ENCODE measurements around the gene ABCC6.
"Not testable (repeated sequence)": the region's sequence is repeated elsewhere in the genome, so short reads cannot be mapped to it uniquely, and the experiment has no call there.

ABCC6 gene

DNA sequence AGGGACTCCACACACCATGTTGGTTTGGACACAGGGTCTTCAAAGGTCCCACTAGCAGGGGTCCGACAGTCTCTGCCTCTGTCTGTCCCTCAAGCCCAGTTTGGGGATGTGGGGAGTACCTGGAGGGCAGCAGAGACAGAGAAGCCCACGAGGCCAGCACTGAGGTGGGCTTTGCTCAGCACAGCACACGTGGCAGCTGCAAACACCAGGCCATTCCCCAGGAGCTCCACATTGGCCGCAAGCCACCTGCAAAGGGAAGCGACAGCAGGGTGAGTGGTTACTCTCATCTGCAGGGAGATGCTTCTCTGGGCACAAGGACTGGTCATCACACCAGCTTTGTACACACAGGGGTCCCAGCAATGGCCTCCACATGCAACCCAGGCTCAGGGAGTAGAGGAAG is 62.0 kb downstream of the ABCC6 start:
- no peak for DNase-seq (ENCODE audit: low spot score)

DNA sequence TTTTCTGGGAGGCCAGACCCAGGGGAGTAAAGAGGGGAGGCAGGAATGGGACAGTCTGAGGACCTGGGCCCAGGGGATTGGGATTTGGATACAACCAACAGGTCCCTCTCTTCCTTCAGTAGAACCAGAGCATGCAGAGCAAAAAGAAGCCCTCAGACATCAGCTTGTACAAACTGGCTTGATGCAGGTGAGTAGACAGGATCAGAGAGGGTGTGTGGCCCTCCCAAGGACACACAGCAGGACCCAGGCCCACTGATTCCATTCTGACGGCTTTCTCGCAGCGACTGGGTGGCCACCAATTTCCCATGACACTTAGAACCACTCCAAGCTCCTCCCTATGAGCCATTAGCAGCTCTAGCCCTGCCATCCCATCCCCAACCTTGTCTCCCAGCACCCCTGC is 63.6 kb downstream of the ABCC6 start:
- no peak for DNase-seq (ENCODE audit: low spot score)

DNA sequence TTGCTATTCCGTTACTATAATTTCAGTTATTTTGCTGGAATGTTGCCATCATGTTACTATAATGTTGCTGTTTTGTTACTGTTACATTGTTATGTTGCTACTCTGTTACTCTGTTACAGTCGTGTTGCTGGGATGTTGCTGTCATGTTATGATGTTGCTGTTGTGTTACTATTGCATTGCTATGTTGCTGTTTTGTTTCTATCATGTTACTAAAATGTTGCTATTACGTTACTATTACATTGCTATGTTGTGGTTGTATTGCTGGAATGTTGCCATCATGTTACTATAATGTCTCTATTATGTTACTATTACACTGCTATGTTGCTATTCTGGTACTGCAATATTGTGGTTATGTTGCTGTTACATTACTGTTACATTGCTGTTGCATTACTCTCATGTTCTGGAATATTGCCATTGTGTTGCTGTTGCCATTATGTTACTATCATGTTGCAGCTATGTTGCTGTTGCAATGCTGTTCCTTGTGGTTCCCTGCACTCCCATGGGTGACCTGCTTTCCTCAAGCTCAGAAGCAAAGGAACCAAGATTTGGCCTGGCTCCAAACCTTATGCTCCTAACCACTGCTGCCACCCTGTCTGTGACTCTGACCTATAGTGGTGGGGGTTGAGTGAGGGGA is 64.4 kb downstream of the ABCC6 start:
- DNase-seq (ENCODE audit: low spot score) = peak; percentile 22

DNA sequence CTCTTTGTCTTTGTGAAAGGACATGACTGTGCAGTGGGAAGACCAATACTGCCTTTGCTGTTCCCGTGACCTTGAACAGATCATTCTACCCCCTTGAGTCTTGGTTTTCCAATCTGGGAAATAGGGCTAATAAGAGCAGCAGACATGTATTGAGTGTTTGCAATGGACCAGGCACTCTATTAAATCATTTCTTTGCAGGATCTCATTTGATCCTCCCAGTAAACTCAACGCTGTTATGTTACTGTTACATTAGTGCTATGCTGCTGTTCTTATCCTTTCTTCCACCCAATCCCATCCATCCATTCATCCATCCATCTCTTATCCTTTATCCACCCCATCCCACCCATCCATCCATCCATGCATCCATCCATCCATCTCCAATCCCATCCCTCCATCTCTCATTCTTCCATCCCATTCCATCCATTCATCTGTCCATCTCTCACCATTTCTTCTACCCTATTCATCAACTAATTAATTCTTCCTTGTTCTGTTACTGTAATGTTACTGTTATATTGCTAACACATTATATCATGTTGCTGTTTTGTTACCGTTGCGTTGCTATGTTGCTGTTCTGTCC is 65.1 kb downstream of the ABCC6 start:
- no peak for DNase-seq (ENCODE audit: low spot score)

DNA sequence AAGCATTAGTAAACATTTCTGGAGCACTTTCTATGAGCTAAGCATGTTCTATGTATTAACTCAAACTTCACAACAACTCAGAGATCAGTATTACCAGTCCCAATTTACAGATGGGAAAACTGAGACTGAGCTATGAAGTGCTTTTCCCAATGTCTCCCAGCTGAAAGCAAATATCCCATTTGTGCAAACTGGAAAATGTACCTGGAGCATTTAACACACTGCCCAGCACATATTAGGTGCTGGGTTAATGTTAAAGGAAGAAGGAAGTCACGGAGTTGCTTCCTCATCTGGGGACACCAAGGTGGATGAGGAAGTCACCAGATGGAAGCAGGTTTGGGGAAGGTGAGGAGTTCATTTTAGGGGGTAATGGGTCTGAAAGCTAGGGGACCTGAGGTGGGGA is 66.1 kb downstream of the ABCC6 start:
- no peak for DNase-seq (ENCODE audit: low spot score)

DNA sequence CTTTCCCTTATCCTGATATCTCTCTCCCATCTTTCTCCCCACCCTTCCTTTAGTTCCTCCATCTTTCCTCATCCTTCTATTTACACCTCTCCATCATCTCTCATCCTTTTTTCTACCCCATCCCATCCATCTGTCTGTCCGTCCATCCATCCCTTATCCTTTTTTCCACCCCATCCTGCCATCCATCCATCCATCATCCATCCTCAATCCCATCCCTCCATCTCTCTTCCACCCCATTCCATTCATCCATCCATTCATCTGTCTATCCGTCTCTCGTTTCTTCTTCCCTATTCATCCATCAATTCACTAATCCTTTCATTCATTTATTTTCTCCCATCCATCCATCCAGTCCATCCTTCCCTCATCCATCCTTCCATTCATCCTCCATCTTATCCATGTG is 68.1 kb downstream of the ABCC6 start:
- no peak for DNase-seq (ENCODE audit: low spot score)

DNA sequence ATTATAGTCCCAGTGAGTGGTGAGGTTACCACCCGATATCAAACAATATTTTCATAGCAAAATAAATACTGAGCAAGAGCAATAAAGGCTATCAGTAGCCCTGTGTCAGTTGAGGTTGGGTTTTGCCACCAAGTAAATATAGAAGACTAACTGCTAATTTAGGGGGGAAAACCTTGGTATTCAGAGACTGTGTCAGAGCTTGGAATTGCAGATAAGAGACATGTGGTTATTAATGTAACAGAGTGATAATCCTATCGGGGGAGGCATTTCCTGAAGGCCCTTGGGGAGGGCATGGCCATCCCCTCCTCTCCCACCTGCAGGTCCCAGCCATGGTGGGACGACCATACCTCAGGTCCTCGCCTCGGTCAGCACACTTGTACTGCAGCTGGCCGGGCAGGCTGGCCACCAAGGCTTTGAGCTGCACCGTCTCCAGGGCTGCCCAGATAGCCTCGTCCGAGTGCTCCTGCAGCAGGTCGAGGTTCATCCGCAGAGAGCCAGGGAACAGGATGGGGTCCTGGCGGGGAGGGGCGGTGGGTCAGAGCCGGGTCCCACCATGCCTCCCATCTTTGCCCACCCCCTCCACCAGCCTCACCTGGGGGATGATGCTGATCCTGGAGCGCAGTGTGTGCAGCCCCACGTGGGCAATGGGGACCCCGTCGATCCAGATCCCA is 68.9 kb downstream of the ABCC6 start:
- no peak for DNase-seq (ENCODE audit: low spot score)

DNA sequence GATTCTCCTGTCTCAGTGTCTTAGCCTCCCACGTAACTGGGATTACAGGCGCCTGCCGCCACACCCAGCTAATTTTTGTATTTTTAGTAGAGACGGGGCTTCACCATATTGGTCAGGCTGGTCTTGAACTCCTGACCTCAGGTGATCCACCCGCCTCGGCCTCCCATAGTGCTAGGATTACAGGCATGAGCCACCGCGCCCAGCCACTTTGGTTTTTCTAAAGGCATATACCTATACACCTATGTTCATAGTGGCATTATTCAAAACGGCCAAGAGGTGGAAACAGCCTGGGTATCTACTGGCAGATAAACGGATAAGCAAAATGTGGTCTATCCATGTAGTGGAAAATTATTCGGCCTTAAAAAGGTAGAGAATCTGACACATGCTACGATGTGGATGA is 70.3 kb downstream of the ABCC6 start:
- not testable (repeated sequence) for DNase-seq (ENCODE audit: low spot score)

DNA sequence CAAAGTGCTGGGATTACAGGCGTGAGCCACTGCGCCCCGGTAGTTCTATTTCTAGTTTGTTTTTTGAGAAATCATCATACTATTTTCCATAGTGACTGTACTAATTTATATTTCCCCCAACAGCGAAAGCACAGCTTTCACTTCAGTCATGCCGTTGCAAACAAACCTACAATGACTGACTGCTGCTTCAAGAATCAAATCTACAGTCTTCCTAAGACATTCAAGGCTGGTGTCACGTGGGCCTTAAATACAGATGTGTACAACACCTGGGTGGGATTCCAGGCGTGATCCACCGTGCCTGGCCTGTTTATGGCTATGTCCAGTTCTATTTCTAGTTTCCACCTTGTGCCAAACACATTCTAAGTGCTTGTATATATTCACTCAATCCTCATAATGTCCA is 72.0 kb downstream of the ABCC6 start:
- no peak for DNase-seq (ENCODE audit: low spot score)

DNA sequence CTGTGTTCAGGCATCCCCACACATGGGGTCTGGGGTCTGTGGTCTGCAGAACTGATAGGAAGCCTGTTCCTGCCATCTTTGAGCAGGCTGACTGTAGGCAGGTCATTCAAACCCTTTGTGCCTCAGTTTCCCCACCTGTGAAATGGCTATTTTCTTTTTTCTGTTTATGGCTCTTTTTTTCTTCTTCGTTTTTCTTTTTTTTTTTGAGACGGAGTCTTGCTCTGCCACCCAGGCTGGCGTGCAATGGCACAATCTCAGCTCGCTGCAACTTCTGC is 72.5 kb downstream of the ABCC6 start:
- no peak for DNase-seq (ENCODE audit: low spot score)

DNA sequence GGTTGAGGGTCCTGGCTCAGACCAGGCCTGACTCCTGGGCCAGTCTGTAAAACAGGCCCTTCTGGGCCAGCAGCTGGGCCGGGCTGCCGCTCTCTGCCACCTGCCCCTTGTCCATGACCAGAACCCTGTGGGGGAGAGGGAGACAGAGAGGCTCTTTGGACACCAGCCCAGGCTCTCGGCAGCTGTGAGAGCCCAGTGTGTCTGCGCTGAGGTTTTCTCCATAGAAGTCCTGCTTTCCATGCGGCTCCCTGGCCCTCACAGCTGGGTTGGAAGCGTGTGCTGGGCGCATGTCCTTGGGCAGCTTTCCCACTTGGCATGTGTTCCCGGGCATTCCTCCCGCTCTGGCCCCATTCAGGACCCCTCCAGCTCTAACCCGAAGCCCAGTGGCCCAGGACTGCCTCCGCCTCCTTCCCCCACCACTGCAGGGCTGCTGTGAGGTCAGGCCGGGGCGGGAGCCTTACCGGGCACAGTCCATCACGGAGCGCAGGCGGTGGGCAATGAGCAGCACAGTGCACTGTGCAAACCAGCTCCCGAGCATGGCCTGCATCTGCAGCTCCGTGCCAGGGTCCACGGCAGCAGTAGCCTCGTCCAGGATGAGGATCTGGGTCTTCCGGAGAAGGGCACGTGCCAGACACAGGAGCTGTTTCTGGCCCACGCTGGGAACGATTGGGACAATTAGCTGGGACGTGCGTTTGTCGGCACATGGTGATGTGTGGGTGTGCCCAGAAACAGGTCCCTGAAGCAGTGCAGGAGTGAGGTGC is 73.0 kb downstream of the ABCC6 start:
- no peak for DNase-seq (ENCODE audit: low spot score)

DNA sequence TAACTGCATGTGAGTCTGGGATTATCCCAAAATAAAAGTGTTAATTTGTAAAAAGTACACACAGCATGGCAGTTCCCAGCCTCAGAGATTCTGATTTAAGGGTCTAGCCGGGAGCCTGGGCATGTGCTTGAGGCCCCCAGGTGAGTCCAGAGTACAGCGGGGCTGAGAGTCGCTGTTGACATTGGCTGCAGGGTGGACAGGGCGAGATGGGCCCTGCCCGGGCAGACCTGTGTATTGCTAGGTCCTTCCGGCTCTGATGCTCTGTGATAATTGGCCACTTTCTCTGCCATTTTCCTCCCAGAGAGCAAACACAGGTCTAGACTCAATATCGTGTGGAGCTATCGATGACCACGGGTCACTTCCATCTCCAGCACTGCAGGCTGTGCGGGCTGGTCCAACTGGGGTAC is 73.6 kb downstream of the ABCC6 start:
- no peak for DNase-seq (ENCODE audit: low spot score)

DNA sequence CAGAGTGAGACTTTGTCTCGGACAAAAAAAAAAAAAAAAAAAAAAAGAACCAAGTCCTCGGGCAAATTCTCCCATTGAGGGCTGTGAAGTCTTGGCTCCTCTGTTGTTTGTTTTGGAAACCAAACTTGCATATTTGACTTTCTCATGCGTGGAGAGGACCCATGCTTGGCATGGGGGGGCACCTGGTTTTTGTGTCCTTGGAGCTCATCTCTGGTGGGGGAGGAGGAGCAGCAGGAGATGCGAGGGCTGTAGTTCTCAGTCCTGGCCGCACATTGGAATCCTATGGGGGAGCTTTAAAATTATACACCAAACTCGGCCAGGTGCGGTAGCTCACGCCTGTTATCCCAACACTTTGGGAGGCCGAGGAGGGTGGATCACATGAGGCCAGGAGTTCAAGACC is 74.5 kb downstream of the ABCC6 start:
- no peak for DNase-seq (ENCODE audit: low spot score)

DNA sequence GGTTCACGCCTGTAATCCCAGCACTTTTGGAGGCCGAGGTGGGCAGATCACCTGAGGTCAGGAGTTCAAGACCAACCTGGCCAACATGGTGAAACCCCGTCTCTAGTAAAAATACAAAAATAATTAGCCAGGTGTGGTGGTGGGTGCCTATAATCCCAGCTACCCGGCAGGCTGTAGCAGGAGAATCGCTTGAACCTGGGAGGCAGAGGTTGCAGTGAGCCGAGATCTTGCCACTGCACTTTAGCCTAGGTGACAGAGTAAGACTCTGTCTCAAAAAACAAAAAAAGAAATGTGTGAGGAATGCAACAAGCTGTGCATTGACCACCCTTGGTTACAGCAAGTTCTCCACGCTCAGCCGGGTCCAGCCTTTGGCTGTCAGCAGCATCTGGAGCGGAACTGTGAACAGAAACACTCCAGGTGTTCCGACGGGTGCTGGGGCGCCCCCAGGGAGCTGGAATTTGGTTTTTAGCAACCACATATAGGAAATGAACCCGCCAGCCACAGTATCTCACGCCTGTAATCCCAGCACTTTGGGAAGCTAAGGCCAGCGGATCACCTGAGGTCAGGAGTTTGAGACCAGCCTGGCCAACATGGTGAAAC is 75.2 kb downstream of the ABCC6 start:
- not testable (repeated sequence) for DNase-seq (ENCODE audit: low spot score)

DNA sequence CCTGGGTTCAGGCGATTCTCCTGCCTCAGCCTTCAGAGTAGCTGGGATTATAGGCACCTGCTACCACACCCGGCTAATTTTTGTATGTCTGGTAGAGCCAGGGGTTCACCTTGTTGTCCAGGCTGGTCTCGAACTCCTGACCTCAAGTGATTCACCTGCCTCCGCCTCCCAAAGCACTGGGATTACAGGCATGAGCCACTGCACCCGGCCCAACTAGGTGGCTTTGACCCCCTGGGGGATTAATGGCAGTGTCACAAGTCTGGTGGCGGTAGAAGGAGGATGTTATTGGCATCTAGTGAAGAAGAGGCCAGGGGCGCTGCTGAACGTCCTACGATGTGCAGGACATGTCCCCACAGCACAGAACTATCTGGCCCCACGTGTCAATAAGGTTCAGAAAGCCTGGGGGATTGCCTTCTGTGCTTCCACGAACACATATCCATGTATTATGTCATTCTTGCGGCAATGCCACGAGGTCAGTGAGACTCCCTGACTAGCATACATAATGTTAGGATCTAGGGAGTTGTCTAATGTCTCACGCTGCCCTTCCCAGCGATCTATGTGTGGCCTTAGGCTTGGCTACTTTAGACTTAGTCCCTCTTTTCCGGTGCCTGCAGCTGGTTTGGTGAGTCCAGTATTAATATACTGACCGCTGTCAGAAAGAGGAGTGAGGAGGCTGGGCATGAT is 75.8 kb downstream of the ABCC6 start:
- no peak for DNase-seq (ENCODE audit: low spot score)

DNA sequence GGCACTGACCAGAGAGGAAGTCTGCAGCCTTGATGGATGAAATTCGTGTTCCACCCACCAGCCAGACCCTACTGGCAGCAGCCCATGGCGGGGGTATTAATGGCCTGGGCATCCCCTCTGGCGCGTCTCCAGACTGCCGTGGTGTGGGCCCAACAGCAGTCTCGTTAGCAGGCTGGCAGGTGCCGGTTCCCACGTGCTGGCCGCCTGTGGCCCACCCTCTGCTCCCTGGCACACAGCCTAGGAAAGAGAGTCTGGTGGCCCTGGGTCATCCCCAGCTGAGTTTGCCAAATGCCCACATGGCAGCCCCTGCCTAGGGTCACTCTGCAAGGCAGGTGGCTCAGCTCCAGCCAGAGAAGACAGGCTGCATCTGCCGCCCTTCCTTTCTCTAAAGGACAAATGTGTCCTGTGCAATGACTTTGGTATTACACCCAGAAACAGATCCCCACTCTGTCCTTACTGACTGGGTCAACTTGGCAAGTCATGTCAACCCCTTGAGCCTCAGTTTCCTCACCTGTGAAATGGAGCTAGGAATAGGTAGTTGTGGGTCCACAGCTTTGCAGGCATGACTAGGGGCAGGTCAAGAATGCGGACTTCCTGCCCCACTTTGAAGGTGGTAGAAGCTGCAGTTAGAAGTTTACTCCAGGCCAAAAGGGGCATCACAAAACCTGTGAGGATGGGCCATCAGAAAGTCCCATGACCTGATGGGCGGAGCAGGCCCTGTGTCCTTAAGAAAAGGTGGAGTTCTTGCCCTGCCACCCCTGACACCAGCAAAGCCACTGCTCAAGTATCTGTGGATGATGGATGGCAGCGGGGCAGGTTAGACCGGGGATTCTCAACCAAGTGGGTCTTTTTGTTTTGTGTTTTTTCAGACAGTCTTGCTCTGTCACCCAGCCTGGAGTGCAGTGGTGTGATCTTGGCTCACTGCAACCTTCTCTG is 76.6 kb downstream of the ABCC6 start:
- no peak for DNase-seq (ENCODE audit: low spot score)

DNA sequence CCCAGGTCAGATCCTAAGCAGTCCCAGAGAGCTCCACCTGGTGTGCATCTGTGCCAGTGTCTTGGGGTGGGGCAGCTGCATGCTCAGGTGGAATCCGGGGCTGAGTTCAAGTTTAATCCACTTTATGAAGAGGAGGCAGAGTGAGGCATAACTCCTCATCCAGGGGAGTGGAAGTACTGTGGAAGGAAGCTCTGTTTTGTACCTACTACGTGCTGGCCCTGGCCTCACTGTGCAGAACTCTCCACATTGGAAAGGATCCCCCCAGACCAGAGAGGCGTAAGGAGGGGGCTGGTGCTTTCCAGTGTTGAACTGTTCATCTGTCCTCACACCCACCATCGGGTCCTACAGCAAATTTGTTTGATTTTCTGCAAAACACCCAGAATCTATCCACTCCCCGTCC is 78.0 kb downstream of the ABCC6 start:
- DNase-seq (ENCODE audit: low spot score) = no peak

DNA sequence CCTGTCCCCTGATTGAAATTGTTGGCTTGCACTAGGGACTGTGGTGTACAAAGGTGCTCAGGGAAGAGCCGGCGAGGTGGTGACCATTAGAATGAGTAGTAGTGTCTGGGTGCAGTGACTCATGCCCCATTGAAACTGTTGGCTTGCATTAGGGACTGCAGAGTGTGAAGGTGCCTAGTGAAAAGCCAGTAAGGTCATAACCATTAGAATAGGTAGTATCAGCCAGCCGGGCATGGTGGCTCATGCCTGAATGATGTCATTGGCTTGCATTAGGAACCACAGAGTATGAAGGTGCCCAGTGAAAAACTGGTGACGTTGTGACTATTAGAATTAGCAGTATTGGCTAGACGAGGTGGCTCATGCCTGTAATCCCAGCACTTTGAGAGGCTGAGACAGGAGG is 78.9 kb downstream of the ABCC6 start:
- DNase-seq (ENCODE audit: low spot score) = no peak

DNA sequence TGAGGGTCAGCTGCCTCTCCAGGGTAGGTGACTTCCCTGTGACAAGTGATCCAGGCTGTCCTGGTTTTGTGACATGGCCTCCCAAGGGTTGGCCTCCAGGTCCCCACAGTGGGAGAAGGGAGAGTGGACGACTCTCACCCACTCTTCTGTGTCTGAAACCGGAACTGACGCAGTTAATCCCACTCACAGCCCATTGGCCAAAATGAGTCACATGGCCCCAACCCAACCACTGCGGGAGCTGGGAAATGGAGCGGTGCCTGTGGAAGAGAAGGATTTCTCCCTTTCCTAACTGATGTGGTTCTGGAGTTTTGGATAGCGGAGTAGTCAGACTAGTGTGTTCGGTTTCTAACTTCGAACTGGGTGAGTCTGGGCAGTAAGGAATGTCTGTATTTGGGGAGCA is 79.4 kb downstream of the ABCC6 start:
- no peak for DNase-seq (ENCODE audit: low spot score)

DNA sequence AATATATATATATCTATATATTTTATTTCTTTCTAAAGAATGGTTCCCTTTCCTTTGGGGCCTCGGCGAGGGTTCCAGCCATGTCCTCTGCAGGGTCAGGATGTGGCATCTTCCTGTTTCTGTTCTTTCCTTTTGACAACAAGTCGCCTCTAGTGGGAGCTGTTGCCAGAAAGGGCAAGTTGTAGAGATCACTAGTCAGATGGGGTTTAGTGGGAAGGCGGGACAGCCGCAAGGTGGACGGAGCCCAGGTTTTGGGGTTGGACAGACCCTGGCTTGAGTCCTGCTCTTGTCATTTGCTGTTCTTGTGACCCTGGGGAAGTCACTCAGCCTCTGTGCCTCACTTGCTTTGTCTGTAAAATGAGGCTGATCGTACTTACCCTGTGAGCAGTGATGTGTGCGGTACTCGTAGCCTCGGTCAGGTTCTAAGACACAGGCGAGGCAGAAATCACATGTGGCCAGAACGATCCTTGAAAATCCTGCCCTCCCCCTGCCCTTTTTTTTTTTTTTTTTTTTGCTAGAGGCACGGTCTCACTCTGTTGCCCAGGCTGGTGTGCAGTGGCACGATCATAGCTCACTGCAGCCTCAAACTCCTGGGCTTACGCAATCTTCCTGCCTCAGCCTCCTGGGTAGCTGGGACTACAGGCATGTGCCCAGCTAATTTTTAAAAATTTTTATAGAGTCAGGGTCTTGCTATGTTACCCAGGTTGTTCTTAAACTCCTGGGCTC is 80.1 kb downstream of the ABCC6 start:
- DNase-seq (ENCODE audit: low spot score) = peak; percentile 51

Measured in RKO (cell line).